A673 (cell line): ENCODE measurements around the gene CHGA. TPM values are rescaled to one million over a fixed set of nuclear protein-coding genes. Genes with fewer than 3 reads are reported as not detected.

Source experiments
- BruUV-seq: library from RNA; stranded (reverse); fragments of 400-500 nt; replicated peaks from 2 replicates; lab custom pipeline; 2021; lab: Mats Ljungman, UMichigan
- CTCF ChIA-PET: fragments of 300-600 bp; sonication (Branson Sonifier 250); formaldehyde crosslinking; loops from one replicate; lab custom pipeline; 2022; ENCODE audit warnings: antibody characterized with exemption; lab: Charles Lee
- POLR2A ChIA-PET: fragments of 300-600 bp; sonication (Branson Sonifier 250); formaldehyde crosslinking; loops from one replicate; lab custom pipeline; 2022; ENCODE audit warnings: antibody characterized with exemption; ENCODE audit not compliant: low non-redundant PET; lab: Charles Lee
- DNase-seq: peaks from one replicate; pipeline ENCODE4 v3.0.0-alpha.2; 2015; ENCODE audit warnings: low spot score
- H3K27ac ChIP-seq: fragments of 200-600 bp; sonication (generic); 2 replicates; pipeline ENCODE4 v1.5.1; 2016; ENCODE audit warnings: mixed run types, low read depth, mild to moderate bottlenecking, mixed read lengths, antibody characterized with exemption, low read length; ENCODE audit not compliant: poor library complexity, severe bottlenecking
- H3K27me3 ChIP-seq: fragments of 200-600 bp; sonication (generic); replicated peaks from 2 replicates; pipeline ENCODE4 v1.6.1; 2017; ENCODE audit warnings: mixed run types, low read depth, mild to moderate bottlenecking, mixed read lengths, antibody characterized with exemption, low read length; ENCODE audit not compliant: insufficient read depth, poor library complexity
- H3K36me3 ChIP-seq: fragments of 200-600 bp; sonication (generic); 2 replicates; pipeline ENCODE4 v1.6.1; 2016; ENCODE audit warnings: mixed run types, mild to moderate bottlenecking, mixed read lengths, antibody characterized with exemption, low read length; ENCODE audit not compliant: insufficient read depth, poor library complexity, severe bottlenecking
- H3K4me1 ChIP-seq: fragments of 200-600 bp; sonication (generic); 2 replicates; pipeline ENCODE4 v1.6.1; 2017; ENCODE audit warnings: mixed run types, mild to moderate bottlenecking, mixed read lengths, antibody characterized with exemption, low read length; ENCODE audit not compliant: insufficient read depth, poor library complexity, severe bottlenecking
- H3K4me3 ChIP-seq: fragments of 200-600 bp; sonication (generic); 2 replicates; pipeline ENCODE4 v1.5.1; 2016; ENCODE audit warnings: low read depth, mixed run types, mild to moderate bottlenecking, mixed read lengths, low read length; ENCODE audit not compliant: poor library complexity, severe bottlenecking
- H3K9me3 ChIP-seq: fragments of 200-600 bp; sonication (generic); 2 replicates; pipeline ENCODE4 v1.6.1; 2016; ENCODE audit warnings: mixed run types, low read depth, mild to moderate bottlenecking, mixed read lengths, antibody characterized with exemption, low read length; ENCODE audit not compliant: poor library complexity, severe bottlenecking
- CTCF ChIP-seq: fragments of 300-800, 200-600 bp; sonication (generic); conservative IDR thresholded peaks from 2 replicates; pipeline ENCODE4 v1.5.1; 2017; ENCODE audit warnings: low read depth, mild to moderate bottlenecking, antibody characterized with exemption, low read length, moderate library complexity, mixed read lengths
- EZH2 ChIP-seq: fragments of 200-600 bp; sonication (generic); IDR thresholded peaks from 2 replicates; pipeline ENCODE4 v1.6.1; 2017; ENCODE audit warnings: borderline replicate concordance, low read depth, mild to moderate bottlenecking, mixed read lengths, antibody characterized with exemption, low read length; ENCODE audit not compliant: poor library complexity, severe bottlenecking
- intact Hi-C: fragments of 100-400 bp; cut with micrococcal nuclease; formaldehyde crosslinking; loops from one replicate; pipeline ENCODE4 v1.10.0; 2022; ENCODE audit not compliant: unreplicated experiment
- total RNA-seq: library from RNA; stranded (reverse); gene quantifications from 2 replicates; pipeline ENCODE4 v1.2.3, GENCODE V29; 2021

CHGA gene
- total RNA-seq, 1 experiment from 2014 or later = 14.8 TPM

- Histone ChIP-seq H3K27ac (no peak overlapping the region), H3K9me3 (no peaks in the 10 kb centered on the region), H3K36me3 (no peaks in the 10 kb centered on the region), H3K27me3 (no peaks in the 10 kb centered on the region), H3K4me1 (no peaks in the 10 kb centered on the region), H3K4me3 (no peak overlapping the region)
- no peak for DNase-seq
- no TSS peak for BruUV-seq
- ChIA-PET POLR2A (no interaction called here), CTCF (no interaction called here)
- intact Hi-C loops = no loop called here
- TF ChIP-seq CTCF (no peak), EZH2 (no peak)
These were observed 13.1 kb downstream of the CHGA start for GRCh38 chr14:92936085-92936484.

- H3K27me3 ChIP-seq = no peaks in the 10 kb centered on the region
- intact Hi-C loops = no loop called here
- H3K4me3 ChIP-seq = no peak overlapping the region
- H3K27ac ChIP-seq = no peak overlapping the region
- DNase-seq = no peak
- H3K9me3 ChIP-seq = no peaks in the 10 kb centered on the region
- TF ChIP-seq EZH2 (no peak), CTCF (no peak)
- BruUV-seq = no TSS peak
- no peaks in the 10 kb centered on the region for H3K36me3 ChIP-seq
- POLR2A ChIA-PET = no interaction called here
- H3K4me1 ChIP-seq = no peaks in the 10 kb centered on the region
- CTCF ChIA-PET = no interaction called here
These were observed 14.3 kb downstream of the CHGA start for GRCh38 chr14:92937051-92937937.

- no peak overlapping the region for H3K27ac ChIP-seq
- TF ChIP-seq EZH2 = no peak
- TF ChIP-seq CTCF = no peak
- POLR2A ChIA-PET = no interaction called here
- H3K27me3 ChIP-seq = no peaks in the 10 kb centered on the region
- intact Hi-C loops = no loop called here
- no peaks in the 10 kb centered on the region for H3K9me3 ChIP-seq
- no peak overlapping the region for H3K4me3 ChIP-seq
- CTCF ChIA-PET = interaction anchor here (0.6 kb wide), 1 partner anchor 241 kb away, joined by 3 read pairs; no protein-coding TSS in a partner anchor
- BruUV-seq = no TSS peak
- DNase-seq = no peak
- no peaks in the 10 kb centered on the region for H3K4me1 ChIP-seq
- no peaks in the 10 kb centered on the region for H3K36me3 ChIP-seq
These were observed 15.4 kb downstream of the CHGA start for GRCh38 chr14:92938235-92938875.
